Measurements from ENCODE around the gene DCDC2C. TPM values are rescaled to one million over a fixed set of nuclear protein-coding genes. Genes with fewer than 3 reads are reported as not detected.

DCDC2C gene
- total RNA-seq, 1 donor from 2014 or later, result not detected

DNA sequence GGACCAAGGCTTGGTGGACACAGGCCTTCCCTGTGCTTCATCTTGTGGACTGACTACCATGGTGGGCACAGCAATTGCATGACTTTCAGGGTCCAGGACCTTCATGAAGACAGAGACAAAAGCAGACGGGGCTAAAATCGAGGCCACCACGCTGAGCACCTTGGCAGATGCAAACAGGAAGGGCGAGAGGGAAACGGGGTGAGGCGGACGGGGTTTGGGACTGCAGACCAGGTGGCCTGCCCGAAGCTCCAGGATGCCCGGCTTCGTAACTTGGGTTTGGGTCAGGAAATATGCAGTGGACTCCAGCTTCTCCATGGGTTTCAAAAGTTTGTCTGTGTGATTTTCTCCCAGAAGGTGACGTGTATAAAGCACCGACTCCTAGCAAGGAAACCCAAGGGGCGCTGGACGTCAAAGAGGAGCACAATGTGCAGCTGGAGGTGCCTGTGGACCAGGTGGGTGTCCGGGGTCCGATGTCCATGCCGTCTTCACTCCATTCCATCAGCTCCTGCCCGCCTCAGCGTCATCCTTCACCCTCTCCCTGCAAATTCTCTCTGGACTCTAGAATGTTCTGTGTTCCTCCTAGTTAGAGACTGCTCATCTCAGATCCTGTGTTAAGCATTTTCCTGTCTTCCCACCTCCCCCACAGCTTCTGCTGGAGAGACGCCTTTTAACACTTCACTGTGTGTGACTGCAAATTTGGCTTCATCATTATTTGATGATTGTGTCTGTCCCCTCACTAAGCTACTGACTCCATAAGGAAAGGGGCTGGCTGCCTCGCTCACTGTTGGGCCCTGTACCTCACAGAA is 65.8 kb downstream of the DCDC2C start:
- no peaks in the 10 kb centered on the region for H3K27me3 ChIP-seq (ENCODE audit: low read depth)
- no peaks in the 10 kb centered on the region for H3K36me3 ChIP-seq
- H3K27ac ChIP-seq, result no peak overlapping the region
- no peaks in the 10 kb centered on the region for H3K4me1 ChIP-seq
- H3K4me3 ChIP-seq, result no peak overlapping the region
- DNase-seq (no peak), ATAC-seq (no peak)
- TF ChIP-seq, protein P1, sequence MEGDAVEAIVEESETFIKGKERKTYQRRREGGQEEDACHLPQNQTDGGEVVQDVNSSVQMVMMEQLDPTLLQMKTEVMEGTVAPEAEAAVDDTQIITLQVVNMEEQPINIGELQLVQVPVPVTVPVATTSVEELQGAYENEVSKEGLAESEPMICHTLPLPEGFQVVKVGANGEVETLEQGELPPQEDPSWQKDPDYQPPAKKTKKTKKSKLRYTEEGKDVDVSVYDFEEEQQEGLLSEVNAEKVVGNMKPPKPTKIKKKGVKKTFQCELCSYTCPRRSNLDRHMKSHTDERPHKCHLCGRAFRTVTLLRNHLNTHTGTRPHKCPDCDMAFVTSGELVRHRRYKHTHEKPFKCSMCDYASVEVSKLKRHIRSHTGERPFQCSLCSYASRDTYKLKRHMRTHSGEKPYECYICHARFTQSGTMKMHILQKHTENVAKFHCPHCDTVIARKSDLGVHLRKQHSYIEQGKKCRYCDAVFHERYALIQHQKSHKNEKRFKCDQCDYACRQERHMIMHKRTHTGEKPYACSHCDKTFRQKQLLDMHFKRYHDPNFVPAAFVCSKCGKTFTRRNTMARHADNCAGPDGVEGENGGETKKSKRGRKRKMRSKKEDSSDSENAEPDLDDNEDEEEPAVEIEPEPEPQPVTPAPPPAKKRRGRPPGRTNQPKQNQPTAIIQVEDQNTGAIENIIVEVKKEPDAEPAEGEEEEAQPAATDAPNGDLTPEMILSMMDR (IDR thresholded peaks at IDR 0.05), result no peak
- intact Hi-C loops (cut with DNase I), result no loop called here
- H3K9me3 ChIP-seq, result no peaks in the 10 kb centered on the region

DNA sequence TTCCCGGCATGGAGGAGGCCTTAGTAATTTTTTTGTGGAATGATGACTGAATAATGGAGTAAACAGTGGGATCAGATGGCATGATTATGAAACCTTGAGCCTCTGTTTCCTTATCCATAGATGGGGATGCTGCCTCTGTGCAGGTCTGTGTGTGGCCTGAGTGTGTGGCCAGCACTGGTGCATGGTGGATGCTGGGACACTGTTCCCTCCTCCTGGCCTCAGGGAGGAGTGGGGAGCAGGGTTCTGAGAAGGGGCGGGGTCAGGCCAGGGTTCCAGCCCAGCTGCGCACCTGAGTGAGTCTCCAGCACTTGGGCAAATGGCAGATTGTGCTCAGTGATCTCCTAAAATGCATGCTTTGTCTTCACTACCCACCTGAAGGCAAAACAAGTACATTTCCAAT is 66.4 kb downstream of the DCDC2C start:
- ATAC-seq (no peak), DNase-seq (no peak)
- no peaks in the 10 kb centered on the region for H3K27me3 ChIP-seq (ENCODE audit: low read depth)
- TF ChIP-seq, protein P1 (IDR thresholded peaks at IDR 0.05), result no peak
- intact Hi-C loops (cut with DNase I), result no loop called here
- H3K4me3 ChIP-seq, result no peak overlapping the region
- H3K36me3 ChIP-seq, result no peaks in the 10 kb centered on the region
- no peaks in the 10 kb centered on the region for H3K9me3 ChIP-seq
- H3K27ac ChIP-seq, result no peak overlapping the region
- H3K4me1 ChIP-seq, result no peaks in the 10 kb centered on the region

DNA sequence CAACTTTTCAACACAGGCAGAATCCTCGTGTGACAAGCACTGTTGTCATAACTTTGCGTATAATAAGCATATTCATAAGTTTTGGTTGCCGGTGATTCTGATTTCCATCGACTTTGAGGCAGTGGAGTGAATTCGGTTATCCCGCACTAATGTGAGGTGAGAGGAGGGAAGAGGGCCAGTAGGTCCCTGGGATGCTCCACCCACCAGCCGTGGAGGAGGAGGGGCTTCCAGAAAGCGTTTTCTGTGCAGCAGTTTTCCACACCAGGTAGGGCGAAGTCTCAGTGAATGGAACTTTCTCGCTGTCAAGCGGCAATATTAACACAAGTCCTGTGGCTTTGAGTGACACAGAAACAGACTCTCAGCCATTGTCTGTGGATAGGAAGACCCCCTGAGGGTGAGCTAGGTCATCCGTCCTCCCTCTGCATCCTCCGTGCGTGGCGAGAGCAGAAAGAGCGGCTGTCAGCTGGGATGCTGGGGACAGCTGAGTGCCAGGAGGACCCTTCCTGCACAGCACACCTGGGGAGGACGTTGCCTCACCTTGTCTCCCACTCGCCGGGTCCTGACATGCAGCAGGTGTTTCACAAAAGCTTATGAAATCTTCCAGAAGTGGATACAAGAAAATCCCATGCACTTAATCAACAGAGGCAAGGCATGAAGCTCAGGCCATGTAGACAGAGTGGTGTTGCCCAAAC is 67.5 kb downstream of the DCDC2C start:
- H3K36me3 ChIP-seq, result no peaks in the 10 kb centered on the region
- H3K27me3 ChIP-seq (ENCODE audit: low read depth), result no peaks in the 10 kb centered on the region
- H3K4me3 ChIP-seq, result no peak overlapping the region
- ATAC-seq, result no peak
- TF ChIP-seq, protein P1 (IDR thresholded peaks at IDR 0.05), result no peak
- no peak overlapping the region for H3K27ac ChIP-seq
- intact Hi-C loops (cut with DNase I), result no loop called here
- no peaks in the 10 kb centered on the region for H3K4me1 ChIP-seq
- DNase-seq, result no peak
- H3K9me3 ChIP-seq, result no peaks in the 10 kb centered on the region

DNA sequence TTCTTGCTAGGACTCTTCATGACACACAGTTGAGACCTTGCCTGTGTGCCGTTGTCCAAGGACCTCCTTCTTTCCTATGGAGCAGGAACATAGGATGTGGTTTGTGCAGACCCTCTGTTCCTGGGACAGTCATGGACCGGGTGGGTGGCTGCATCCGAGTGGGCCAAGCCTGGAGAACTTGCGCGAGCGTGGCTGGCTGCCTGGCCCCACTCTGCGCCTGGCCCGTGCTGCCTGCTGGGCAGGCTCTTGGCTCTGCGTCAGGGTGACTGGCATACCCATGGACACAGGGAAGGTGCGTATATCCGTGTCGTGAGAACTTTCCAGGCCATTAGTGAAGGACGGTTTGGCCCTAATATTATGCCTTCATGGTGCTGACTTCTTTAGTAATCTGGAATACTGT is 68.2 kb downstream of the DCDC2C start:
- Histone ChIP-seq H3K9me3 (no peaks in the 10 kb centered on the region), H3K27ac (no peak overlapping the region), H3K36me3 (no peaks in the 10 kb centered on the region), H3K27me3 (ENCODE audit: low read depth) (peaks cover 3% of the 10 kb centered on the region), H3K4me3 (no peak overlapping the region), H3K4me1 (no peaks in the 10 kb centered on the region)
- TF ChIP-seq, protein P1 (IDR thresholded peaks at IDR 0.05), result no peak
- DNase-seq (no peak), ATAC-seq (peak in 1 of 2 donors; percentile 30)
- intact Hi-C loops (cut with DNase I), result no loop called here

DNA sequence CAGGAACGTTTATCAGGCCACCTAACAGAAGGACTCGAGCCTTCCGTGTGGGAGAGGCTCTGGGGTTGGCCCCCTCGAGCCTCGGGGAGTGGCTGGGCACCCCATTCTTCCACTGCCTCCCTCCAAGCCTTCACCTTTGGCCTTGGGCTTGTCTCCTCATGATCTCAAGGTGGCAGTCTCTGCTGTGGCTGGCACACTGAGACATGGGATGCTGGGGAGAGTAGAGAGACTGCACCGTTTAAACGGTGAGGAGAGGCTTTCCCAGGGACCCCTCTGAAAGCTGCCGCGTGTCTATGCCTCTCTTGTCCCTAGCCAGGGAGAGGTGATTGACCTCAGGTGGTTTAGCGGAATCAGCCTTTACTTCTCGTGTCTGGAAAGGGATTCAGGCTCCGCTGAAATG is 71.0 kb downstream of the DCDC2C start:
- DNase-seq, result no peak
- Histone ChIP-seq H3K27me3 (ENCODE audit: low read depth) (peaks cover 8% of the 10 kb centered on the region), H3K36me3 (no peaks in the 10 kb centered on the region), H3K4me1 (no peaks in the 10 kb centered on the region), H3K9me3 (no peaks in the 10 kb centered on the region), H3K27ac (no peak overlapping the region), H3K4me3 (no peak overlapping the region)
- no peak for ATAC-seq
- TF ChIP-seq, protein P1 (IDR thresholded peaks at IDR 0.05), result no peak
- intact Hi-C loops (cut with DNase I), result no loop called here

Data from lower lobe of right lung (tissue), 2 donors.